ENCODE data around the gene ELFN2.

ELFN2 gene

GRCh38 chr22:37409459-37410050 lies 17.7 kb downstream of the ELFN2 start:
- ChIA-PET POLR2A (no interaction called here), CTCF (no interaction called here)
- DNase-seq (ENCODE audit: extremely low spot score), result no peak
- TF ChIP-seq BHLHE40 (IDR thresholded peaks at IDR 0.05; ENCODE audit: borderline replicate concordance) (no peak), PKNOX1 (IDR thresholded peaks at IDR 0.05) (no peak), ARNT (IDR thresholded peaks at IDR 0.05) (no peak), FOXK2 (IDR thresholded peaks at IDR 0.05) (no peak), SUZ12 (IDR thresholded peaks at IDR 0.05) (no peak), ZNF384 (IDR thresholded peaks at IDR 0.05) (no peak), LEF1 (IDR thresholded peaks at IDR 0.05; ENCODE audit: borderline replicate concordance) (no peak), SP1 (IDR thresholded peaks at IDR 0.05) (no peak), L3MBTL2 (conservative IDR thresholded peaks at IDR 0.05) (no peak), FOXA1 (IDR thresholded peaks at IDR 0.05) (no peak), HDGF (IDR thresholded peaks at IDR 0.05; ENCODE audit: borderline replicate concordance) (no peak), FOXM1 (IDR thresholded peaks at IDR 0.05; ENCODE audit: borderline replicate concordance) (no peak), TARDBP (IDR thresholded peaks at IDR 0.05) (no peak), ELF4 (IDR thresholded peaks at IDR 0.05) (no peak), NFRKB (IDR thresholded peaks at IDR 0.05) (no peak), CTBP1 (IDR thresholded peaks at IDR 0.05; ENCODE audit: borderline replicate concordance) (no peak)

- POLR2A ChIA-PET, result no interaction called here
- no peak for DNase-seq (ENCODE audit: extremely low spot score)
- TF ChIP-seq FOXM1 (IDR thresholded peaks at IDR 0.05; ENCODE audit: borderline replicate concordance), result no peak
- CTCF ChIA-PET, result no interaction called here
Observed at GRCh38 chr22:37409031-37409430, 18.2 kb downstream of the ELFN2 start.

- POLR2A ChIA-PET, result interaction anchor here (1.6 kb wide), 1 partner anchor 16 kb away, joined by 3 read pairs; no protein-coding TSS in a partner anchor
- TF ChIP-seq SP1 (IDR thresholded peaks at IDR 0.05) (no peak), CTBP1 (IDR thresholded peaks at IDR 0.05; ENCODE audit: borderline replicate concordance) (no peak), HDGF (IDR thresholded peaks at IDR 0.05; ENCODE audit: borderline replicate concordance) (no peak), LEF1 (IDR thresholded peaks at IDR 0.05; ENCODE audit: borderline replicate concordance) (no peak), FOXK2 (IDR thresholded peaks at IDR 0.05) (no peak), TARDBP (IDR thresholded peaks at IDR 0.05) (no peak), SUZ12 (IDR thresholded peaks at IDR 0.05) (no peak), PKNOX1 (IDR thresholded peaks at IDR 0.05) (no peak), BHLHE40 (IDR thresholded peaks at IDR 0.05; ENCODE audit: borderline replicate concordance) (no peak), ZNF384 (IDR thresholded peaks at IDR 0.05) (no peak), ELF4 (IDR thresholded peaks at IDR 0.05) (no peak), NFRKB (IDR thresholded peaks at IDR 0.05) (no peak), L3MBTL2 (conservative IDR thresholded peaks at IDR 0.05) (no peak)
- CTCF ChIA-PET, result interaction anchor here (1.0 kb wide), 1 partner anchor 89 kb away, joined by 4 read pairs; no protein-coding TSS in a partner anchor
- DNase-seq (ENCODE audit: extremely low spot score), result no peak
Observed at GRCh38 chr22:37407856-37408255, 19.4 kb downstream of the ELFN2 start.

- ChIA-PET POLR2A (interaction anchor here (1.6 kb wide), 1 partner anchor 18 kb away, joined by 3 read pairs; no protein-coding TSS in a partner anchor), CTCF (interaction anchor here (1.0 kb wide), 1 partner anchor 88 kb away, joined by 4 read pairs; no protein-coding TSS in a partner anchor)
- DNase-seq (ENCODE audit: extremely low spot score), result no peak
Observed at GRCh38 chr22:37406441-37407235, 20.6 kb downstream of the ELFN2 start.

GRCh38 chr22:37404091-37404490 lies 23.2 kb downstream of the ELFN2 start:
- no peak for TF ChIP-seq NFRKB (IDR thresholded peaks at IDR 0.05)
- no peak for TF ChIP-seq TARDBP (IDR thresholded peaks at IDR 0.05)
- TF ChIP-seq CTBP1 (IDR thresholded peaks at IDR 0.05; ENCODE audit: borderline replicate concordance), result no peak
- no peak for TF ChIP-seq HDGF (IDR thresholded peaks at IDR 0.05; ENCODE audit: borderline replicate concordance)
- no peak for TF ChIP-seq ELF4 (IDR thresholded peaks at IDR 0.05)
- TF ChIP-seq FOXM1 (IDR thresholded peaks at IDR 0.05; ENCODE audit: borderline replicate concordance), result no peak
- TF ChIP-seq SP1 (IDR thresholded peaks at IDR 0.05), result no peak
- no peak for TF ChIP-seq BHLHE40 (IDR thresholded peaks at IDR 0.05; ENCODE audit: borderline replicate concordance)
- TF ChIP-seq ZNF384 (IDR thresholded peaks at IDR 0.05), result no peak
- no peak for TF ChIP-seq ARNT (IDR thresholded peaks at IDR 0.05)
- TF ChIP-seq LEF1 (IDR thresholded peaks at IDR 0.05; ENCODE audit: borderline replicate concordance), result no peak
- TF ChIP-seq L3MBTL2 (conservative IDR thresholded peaks at IDR 0.05), result no peak
- no peak for TF ChIP-seq FOXA1 (IDR thresholded peaks at IDR 0.05)
- TF ChIP-seq SUZ12 (IDR thresholded peaks at IDR 0.05), result no peak
- TF ChIP-seq FOXK2 (IDR thresholded peaks at IDR 0.05), result no peak
- no peak for TF ChIP-seq PKNOX1 (IDR thresholded peaks at IDR 0.05)
- ChIA-PET POLR2A (no interaction called here), CTCF (no interaction called here)
- DNase-seq (ENCODE audit: extremely low spot score), result no peak

More at GRCh38 chr22:37406441-37407235, 20.6 kb downstream of the ELFN2 start:
- no peak for TF ChIP-seq NFRKB (IDR thresholded peaks at IDR 0.05)
- no peak for TF ChIP-seq ARNT (IDR thresholded peaks at IDR 0.05)
- TF ChIP-seq BHLHE40 (IDR thresholded peaks at IDR 0.05; ENCODE audit: borderline replicate concordance), result no peak
- no peak for TF ChIP-seq FOXA1 (IDR thresholded peaks at IDR 0.05)
- TF ChIP-seq FOXM1 (IDR thresholded peaks at IDR 0.05; ENCODE audit: borderline replicate concordance), result no peak
- TF ChIP-seq PKNOX1 (IDR thresholded peaks at IDR 0.05), result no peak
- TF ChIP-seq CTBP1 (IDR thresholded peaks at IDR 0.05; ENCODE audit: borderline replicate concordance), result no peak
- no peak for TF ChIP-seq FOXK2 (IDR thresholded peaks at IDR 0.05)
- TF ChIP-seq SUZ12 (IDR thresholded peaks at IDR 0.05), result no peak
- TF ChIP-seq TARDBP (IDR thresholded peaks at IDR 0.05), result no peak
- no peak for TF ChIP-seq LEF1 (IDR thresholded peaks at IDR 0.05; ENCODE audit: borderline replicate concordance)
- TF ChIP-seq HDGF (IDR thresholded peaks at IDR 0.05; ENCODE audit: borderline replicate concordance), result no peak
- no peak for TF ChIP-seq SP1 (IDR thresholded peaks at IDR 0.05)
- no peak for TF ChIP-seq L3MBTL2 (conservative IDR thresholded peaks at IDR 0.05)
